HepG2 (cell line): Measurements from ENCODE around the gene TGFA. TPM values are rescaled to one million over a fixed set of nuclear protein-coding genes. Genes with fewer than 3 reads are reported as not detected.

Source experiments
- ATAC-seq: fragments of 200-7000 bp; cut with Tn5 transposase; 3 replicates; pipeline ENCODE4 v1.9.1; 2020; ENCODE audit warnings: mild to moderate bottlenecking, moderate library complexity
- BruUV-seq: library from RNA; stranded (reverse); fragments of 400-500 nt; replicated peaks from 2 replicates; lab custom pipeline; 2021; lab: Mats Ljungman, UMichigan
- CTCF ChIA-PET: fragments of 300-600 bp; formaldehyde crosslinking; extraction: SDS; loops from one replicate; lab custom pipeline; 2021; ENCODE audit warnings: low total read pairs, inconsistent platforms, low intra/inter-chr PET ratio; lab: Yijun Ruan, JAX
- POLR2A ChIA-PET: fragments of 350-600 bp; sonication (Branson Sonifier 250); formaldehyde crosslinking; loops from one replicate; lab custom pipeline; 2020; ENCODE audit warnings: antibody characterized with exemption, inconsistent platforms; lab: Yijun Ruan, JAX
- DNase-seq: peaks from one replicate; pipeline ENCODE4 v3.0.0-alpha.2; 2015; ENCODE audit warnings: low spot score
- FAIRE-seq: peaks from 3 replicates; lab custom pipeline; 2011; peaks lifted over from hg19 to GRCh38; lab: Jason Lieb, UNC
- H2AFZ ChIP-seq: one replicate; pipeline ENCODE4 v1.6.1; 2011; ENCODE audit warnings: low read length, inconsistent platforms
- H3K27ac ChIP-seq: fragments of 300-600 bp; 3 replicates; pipeline ENCODE4 v1.8.0; 2011; ENCODE audit warnings: mixed run types, mild to moderate bottlenecking, mixed read lengths, low read length, inconsistent platforms; ENCODE audit not compliant: insufficient read depth; ENCODE audit errors: extremely low read length
- H3K27me3 ChIP-seq, 2 experiments: fragments of 200-600 bp in 1 of 2; 2 replicates in 1 of 2; 3 replicates in 1 of 2; pipeline versions ENCODE4 v1.6.0 to v1.8.0; 2011; ENCODE audit warnings: low read length in 2 of 2, mild to moderate bottlenecking in 2 of 2, moderate library complexity in 2 of 2, inconsistent platforms in 1 of 2; ENCODE audit not compliant: insufficient read depth in 2 of 2, control insufficient read depth in 1 of 2
- H3K36me3 ChIP-seq, 2 experiments: fragments of 200-600 bp in 1 of 2; replicated peaks in 1 of 2; 2 replicates in 1 of 2; 3 replicates in 1 of 2; pipeline versions ENCODE4 v1.5.1 to v1.8.0; 2011; ENCODE audit warnings: low read length in 2 of 2, inconsistent platforms in 1 of 2; ENCODE audit not compliant: insufficient read depth in 2 of 2, control insufficient read depth in 1 of 2
- H3K4me1 ChIP-seq: 2 replicates; pipeline ENCODE4 v1.5.1; 2012; ENCODE audit warnings: low read length, inconsistent platforms; ENCODE audit not compliant: insufficient read depth
- H3K4me2 ChIP-seq: 2 replicates; pipeline ENCODE4 v1.6.0; 2011; ENCODE audit warnings: low read depth, low read length, inconsistent platforms
- H3K4me3 ChIP-seq, 3 experiments: fragments of 200-600 bp in 1 of 3; sonication (generic), shearing (Covaris generic) in 1 of 3; replicated peaks in 1 of 3; 2 replicates each; pipeline ENCODE4 v1.5.1; 2011 to 2016; ENCODE audit warnings: low read length in 3 of 3, inconsistent platforms in 2 of 3, low read depth in 2 of 3, mild to moderate bottlenecking in 2 of 3, control low read depth in 1 of 3, mixed read lengths in 1 of 3; ENCODE audit not compliant: insufficient read depth in 1 of 3
- H3K79me2 ChIP-seq: one replicate; pipeline ENCODE4 v1.6.1; 2011; ENCODE audit warnings: low read length, inconsistent platforms; ENCODE audit not compliant: insufficient read depth
- H3K9ac ChIP-seq: 2 replicates; pipeline ENCODE4 v1.6.0; 2011; ENCODE audit warnings: mild to moderate bottlenecking, low read depth, low read length, inconsistent platforms; ENCODE audit not compliant: insufficient read depth
- H3K9me3 ChIP-seq: 2 replicates; pipeline ENCODE4 v1.5.1; 2012; ENCODE audit warnings: mild to moderate bottlenecking, low read length
- H4K20me1 ChIP-seq: 2 replicates; pipeline ENCODE4 v1.6.0; 2011; ENCODE audit warnings: inconsistent platforms, mild to moderate bottlenecking, low read length, moderate library complexity; ENCODE audit not compliant: insufficient read depth
- ATF7 ChIP-seq, 2 experiments: fragments of 450-650 bp in 1 of 2; sonication (generic) in 1 of 2; formaldehyde crosslinking in 1 of 2; IDR thresholded peaks; 2 replicates each; pipeline versions ENCODE4 v1.4.0 to v1.6.1; 2016 to 2020; ENCODE audit warnings: antibody characterized with exemption in 1 of 2, mild to moderate bottlenecking in 1 of 2, missing genetic modification reagents in 1 of 2
- BHLHE40 ChIP-seq: IDR thresholded peaks from 2 replicates; pipeline ENCODE4 v1.6.1; 2011; ENCODE audit warnings: low read length, improper control_type of control experiment
- CREB1 ChIP-seq, 2 experiments: fragments of 450-650 bp in 1 of 2; IDR thresholded peaks; 2 replicates each; pipeline ENCODE4 v1.6.1; 2016 to 2017; ENCODE audit warnings: control low read depth in 1 of 2, mild to moderate bottlenecking in 1 of 2, missing compliant biosample characterization in 1 of 2, missing genetic modification characterization in 1 of 2
- NCOA2 ChIP-seq: sonication (generic); formaldehyde crosslinking; IDR thresholded peaks from 2 replicates; pipeline ENCODE4 v1.8.0; 2022; ENCODE audit warnings: inconsistent platforms
- PRMT3 ChIP-seq: sonication (generic); formaldehyde crosslinking; IDR thresholded peaks from 2 replicates; pipeline ENCODE4 v1.8.1; 2022; ENCODE audit warnings: low read depth, mild to moderate bottlenecking, moderate library complexity, missing genetic modification reagents, borderline replicate concordance
- RAD51 ChIP-seq: fragments of 450-650 bp; IDR thresholded peaks from 2 replicates; pipeline ENCODE4 v1.6.1; 2016; ENCODE audit warnings: borderline replicate concordance
- TCF7 ChIP-seq: sonication (generic); IDR thresholded peaks from 2 replicates; pipeline ENCODE4 v1.6.1; 2016; ENCODE audit warnings: antibody characterized with exemption, low read depth
- ZNF550 ChIP-seq: sonication (generic); formaldehyde crosslinking; IDR thresholded peaks from 2 replicates; pipeline ENCODE4 v1.4.0; 2020; ENCODE audit warnings: mild to moderate bottlenecking, missing genetic modification reagents, borderline replicate concordance
- WGBS: methylation state at CpG from one replicate; pipeline ENCODE4 v1.1.6; 2017; ENCODE audit warnings: low lambda C conversion rate; 5-methylcytosine and 5-hydroxymethylcytosine counted together
- in situ Hi-C: cut with HindIII; loops from 2 replicates; pipeline ENCODE4 v1.10.0; 2017; ENCODE audit warnings: low pct_unique_long_range_greater_than_20kb; ENCODE audit not compliant: extremely low pct_ligation_motif_present
- intact Hi-C: fragments of 100-400 bp; cut with micrococcal nuclease; formaldehyde crosslinking; loops from one replicate; pipeline ENCODE4 v1.10.0; 2022; ENCODE audit not compliant: unreplicated experiment
- polyA plus RNA-seq, 8 experiments: library from polyadenylated mRNA; depleted of rRNA in 3 of 8; stranded (reverse) in 7 of 8; unstranded in 1 of 8; fragments of >200 nt; fragmentation: Illumina TruSeq in 4 of 8; extraction: Trizol in 4 of 8; gene quantifications; 2 replicates each; pipeline versions ENCODE4 v1.2.1 to v1.2.3, GENCODE V29; 2011 to 2016; ENCODE audit warnings: low read depth in 4 of 8, missing spikeins in 1 of 8, mixed read lengths in 1 of 8; ENCODE audit not compliant: insufficient read depth in 1 of 8
- total RNA-seq, 5 experiments: library from RNA; depleted of rRNA; stranded (reverse); fragments of >200 nt; fragmentation: Illumina TruSeq; extraction: Trizol; gene quantifications; 2 replicates each; pipeline ENCODE4 v1.2.3, GENCODE V29; 2016; ENCODE audit warnings: low read depth in 1 of 5
- TF ChIP-seq, protein P1 (sequence below): sonication (generic); formaldehyde crosslinking; IDR thresholded peaks from 2 replicates; pipeline ENCODE4 v1.4.0; 2020; ENCODE audit warnings: missing genetic modification reagents

TGFA gene
- total and polyA plus RNA-seq, 2 of the 13 experiments (the other 11 are each of a cell fraction or from before 2014, with no cell fraction given): 7.8 to 15.3 TPM

DNA sequence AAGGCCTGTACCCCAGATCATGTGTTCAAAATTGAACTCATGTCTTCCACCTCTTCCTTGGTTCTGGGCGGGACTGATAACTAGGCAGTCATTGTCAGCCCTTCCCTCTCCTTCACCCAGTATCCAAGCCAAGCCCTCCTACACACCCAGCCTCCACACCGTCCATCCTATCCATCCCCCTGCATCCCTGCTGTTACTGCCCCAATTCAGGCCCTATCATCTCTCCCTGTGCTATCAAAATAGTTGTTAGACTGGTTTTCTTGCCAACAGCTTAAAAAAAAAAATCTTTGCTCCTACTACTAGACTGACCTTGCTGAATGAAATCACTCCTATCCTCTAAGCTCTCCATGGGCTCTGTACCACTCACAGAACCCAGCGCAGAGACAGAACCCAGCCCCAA lies 32.8 kb downstream of the TGFA start (continued):
- TF ChIP-seq, protein P1, sequence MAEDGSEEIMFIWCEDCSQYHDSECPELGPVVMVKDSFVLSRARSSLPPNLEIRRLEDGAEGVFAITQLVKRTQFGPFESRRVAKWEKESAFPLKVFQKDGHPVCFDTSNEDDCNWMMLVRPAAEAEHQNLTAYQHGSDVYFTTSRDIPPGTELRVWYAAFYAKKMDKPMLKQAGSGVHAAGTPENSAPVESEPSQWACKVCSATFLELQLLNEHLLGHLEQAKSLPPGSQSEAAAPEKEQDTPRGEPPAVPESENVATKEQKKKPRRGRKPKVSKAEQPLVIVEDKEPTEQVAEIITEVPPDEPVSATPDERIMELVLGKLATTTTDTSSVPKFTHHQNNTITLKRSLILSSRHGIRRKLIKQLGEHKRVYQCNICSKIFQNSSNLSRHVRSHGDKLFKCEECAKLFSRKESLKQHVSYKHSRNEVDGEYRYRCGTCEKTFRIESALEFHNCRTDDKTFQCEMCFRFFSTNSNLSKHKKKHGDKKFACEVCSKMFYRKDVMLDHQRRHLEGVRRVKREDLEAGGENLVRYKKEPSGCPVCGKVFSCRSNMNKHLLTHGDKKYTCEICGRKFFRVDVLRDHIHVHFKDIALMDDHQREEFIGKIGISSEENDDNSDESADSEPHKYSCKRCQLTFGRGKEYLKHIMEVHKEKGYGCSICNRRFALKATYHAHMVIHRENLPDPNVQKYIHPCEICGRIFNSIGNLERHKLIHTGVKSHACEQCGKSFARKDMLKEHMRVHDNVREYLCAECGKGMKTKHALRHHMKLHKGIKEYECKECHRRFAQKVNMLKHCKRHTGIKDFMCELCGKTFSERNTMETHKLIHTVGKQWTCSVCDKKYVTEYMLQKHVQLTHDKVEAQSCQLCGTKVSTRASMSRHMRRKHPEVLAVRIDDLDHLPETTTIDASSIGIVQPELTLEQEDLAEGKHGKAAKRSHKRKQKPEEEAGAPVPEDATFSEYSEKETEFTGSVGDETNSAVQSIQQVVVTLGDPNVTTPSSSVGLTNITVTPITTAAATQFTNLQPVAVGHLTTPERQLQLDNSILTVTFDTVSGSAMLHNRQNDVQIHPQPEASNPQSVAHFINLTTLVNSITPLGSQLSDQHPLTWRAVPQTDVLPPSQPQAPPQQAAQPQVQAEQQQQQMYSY (CRISPR knock-in tag): no peak
- TF ChIP-seq TCF7 (no peak), NCOA2 (CRISPR knock-in tag) (no peak), BHLHE40 (no peak), ZNF550 (CRISPR knock-in tag) (no peak), PRMT3 (CRISPR knock-in tag) (no peak)
- TF ChIP-seq, all 625 proteins: peak for 0

DNA sequence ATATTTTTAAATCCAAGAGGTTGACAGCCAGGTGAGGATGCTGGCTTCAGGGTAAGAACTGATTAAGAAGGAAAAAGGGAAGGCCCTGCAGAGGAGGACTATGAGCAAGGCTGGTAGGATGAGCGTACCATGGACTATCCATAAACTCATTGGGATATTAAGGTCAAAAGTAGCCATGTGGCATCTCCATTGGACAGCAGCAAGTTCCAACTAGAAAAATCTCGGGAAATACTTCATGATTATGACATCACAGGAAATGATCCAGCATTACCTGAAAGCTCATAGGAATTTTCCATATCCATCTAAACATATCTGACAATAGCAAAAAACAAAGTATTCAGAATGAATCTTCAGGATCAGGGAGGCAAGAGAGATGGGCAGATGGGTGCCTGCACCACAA lies 34.2 kb downstream of the TGFA start:
- Histone ChIP-seq H3K4me2 (no peak overlapping the region), H4K20me1 (no peaks in the 10 kb centered on the region; the same call in 1 of the 2 replicates), H3K4me3 (no peak overlapping the region), H3K27me3 (no peaks in the 10 kb centered on the region), H3K9ac (no peak overlapping the region), H3K36me3 (no peaks in the 10 kb centered on the region; a peak in 1 of 5 replicates), H2AFZ (no peak overlapping the region), H3K9me3 (no peaks in the 10 kb centered on the region), H3K27ac (no peak overlapping the region), H3K4me1 (peaks cover 58% of the 10 kb centered on the region), H3K79me2 (peaks cover 6% of the 10 kb centered on the region)
- 84% methylated on average over 2 of the region's 2 CpGs for WGBS
- CTCF ChIA-PET: no interaction called here
- no TSS peak for BruUV-seq
- POLR2A ChIA-PET: no interaction called here
- TF ChIP-seq RAD51 (no peak), ATF7 (IDR thresholded peaks at IDR 0.05) (peak; percentile 47; the same call in 1 of the 2 replicates), ATF7 (CRISPR knock-in tag; IDR thresholded peaks at IDR 0.05) (no peak), CREB1 (IDR thresholded peaks at IDR 0.05) (peak; percentile 50; the same call in 1 of the 2 replicates), CREB1 (CRISPR knock-in tag; IDR thresholded peaks at IDR 0.05) (no peak)
- ATAC-seq: no peak
- in situ Hi-C loops (no loop called here), intact Hi-C loops (no loop called here)
- DNase-seq: no peak
- no peak for FAIRE-seq
